Left colon (tissue), 2 donors: ENCODE data around the gene NME7. TPM values are rescaled to one million over a fixed set of nuclear protein-coding genes. Genes with fewer than 3 reads are reported as not detected.
A peak's percentile ranks its signal among the peaks of the same experiment; 100 is the strongest.
"Not testable (repeated sequence)": the region's sequence is repeated elsewhere in the genome, so short reads cannot be mapped to it uniquely, and the experiment has no call there.

Experiments used
- ATAC-seq: fragments of 200-7000 bp; cut with Tn5 transposase; one replicate; pipeline ENCODE4 v1.9.1; 2020; ENCODE audit warnings: mild to moderate bottlenecking, moderate library complexity
- DNase-seq, 2 donors: peaks; one replicate each; pipeline ENCODE4 v3.0.0-alpha.2; 2020
- intact Hi-C, 2 donors: fragments of 100-400 bp; cut with DNase I in 1 of 2; cut with micrococcal nuclease in 1 of 2; formaldehyde crosslinking; loops; one replicate each; pipeline versions ENCODE4 v1.11.2 to v1.14.0; 2022; cut with DNase I, micrococcal nuclease
- total RNA-seq, 2 donors: library from RNA; stranded (reverse); fragmentation: NEBNext Ultra II Directional; extraction: Animal tissue kit (Norgen Biotek cat#: 25700); gene quantifications; one replicate each; pipeline ENCODE4 v1.2.1, GENCODE V29; 2021
- donor health status: DM: no; HTN: no; CAD: no.
- donor health status: DM: yes; HTN: yes; CAD: no.

The NME7 gene
- total RNA-seq, 2 donors from 2014 or later = 3.5 to 5.5 TPM

- DNase-seq = no peak
- no peak for ATAC-seq
- intact Hi-C loops = no loop called here
These were observed 222.5 kb downstream of the NME7 start for GRCh38 chr1:169144941-169145626.

- intact Hi-C loops = no loop called here
- ATAC-seq = no peak
- no peak for DNase-seq
These were observed 223.6 kb downstream of the NME7 start for GRCh38 chr1:169143984-169144383.

- ATAC-seq = no peak
These were observed 224.3 kb downstream of the NME7 start for GRCh38 chr1:169143346-169143745.

GRCh38 chr1:169142129-169142528 lies 225.5 kb downstream of the NME7 start:
- DNase-seq (no peak), ATAC-seq (no peak)
- intact Hi-C loops = no loop called here

More at GRCh38 chr1:169143346-169143745, 224.3 kb downstream of the NME7 start:
- intact Hi-C loops = no loop called here
- DNase-seq = no peak

- intact Hi-C loops = no loop called here
- no peak for DNase-seq
- ATAC-seq = no peak
These were observed 226.2 kb downstream of the NME7 start for GRCh38 chr1:169141356-169141755.

GRCh38 chr1:169138866-169139670 lies 228.5 kb downstream of the NME7 start:
- ATAC-seq (no peak), DNase-seq (no peak)
- intact Hi-C loops = loop anchor here in 1 of 2 donors (10.0 kb wide), 1 partner anchor 534 kb away; no protein-coding TSS in a partner anchor

GRCh38 chr1:169137357-169137756 lies 230.2 kb downstream of the NME7 start:
- ATAC-seq (no peak), DNase-seq (no peak)
- intact Hi-C loops = loop anchor here in 1 of 2 donors (10.0 kb wide), 1 partner anchor 533 kb away; no protein-coding TSS in a partner anchor

GRCh38 chr1:169133801-169134502 lies 233.6 kb downstream of the NME7 start:
- DNase-seq (no peak), ATAC-seq (peak; percentile 32)
- intact Hi-C loops = loop anchor here in 1 of 2 donors (10.0 kb wide), 1 partner anchor 529 kb away; no protein-coding TSS in a partner anchor

- no peak for ATAC-seq
- no peak for DNase-seq
- intact Hi-C loops = loop anchor here in 1 of 2 donors (10.0 kb wide), 1 partner anchor 528 kb away; no protein-coding TSS in a partner anchor
These were observed 234.4 kb downstream of the NME7 start for GRCh38 chr1:169133228-169133576.

- intact Hi-C loops = loop anchor here in 1 of 2 donors (10.0 kb wide), 1 partner anchor 528 kb away; no protein-coding TSS in a partner anchor
- DNase-seq (no peak), ATAC-seq (peak; percentile 16)
These were observed 234.9 kb downstream of the NME7 start for GRCh38 chr1:169132512-169133227.

GRCh38 chr1:169130683-169131082 lies 236.9 kb downstream of the NME7 start:
- intact Hi-C loops = loop anchor here in 1 of 2 donors (10.0 kb wide), 1 partner anchor 526 kb away; no protein-coding TSS in a partner anchor
- no peak for ATAC-seq

GRCh38 chr1:169129109-169129784 lies 238.3 kb downstream of the NME7 start:
- ATAC-seq = no peak

More at GRCh38 chr1:169130683-169131082, 236.9 kb downstream of the NME7 start:
- DNase-seq = no peak

GRCh38 chr1:169128562-169128961 lies 239.0 kb downstream of the NME7 start:
- ATAC-seq (no peak), DNase-seq (no peak)
- intact Hi-C loops = no loop called here

More at GRCh38 chr1:169129109-169129784, 238.3 kb downstream of the NME7 start:
- intact Hi-C loops = no loop called here
- no peak for DNase-seq

GRCh38 chr1:169127305-169127704 lies 240.3 kb downstream of the NME7 start:
- intact Hi-C loops = no loop called here
- no peak for DNase-seq

GRCh38 chr1:169126335-169126734 lies 241.3 kb downstream of the NME7 start:
- DNase-seq (no peak), ATAC-seq (no peak)
- intact Hi-C loops = no loop called here

More at GRCh38 chr1:169127305-169127704, 240.3 kb downstream of the NME7 start:
- ATAC-seq = no peak

- ATAC-seq, intact Hi-C loops, DNase-seq: not testable (repeated sequence)
These were observed 242.0 kb downstream of the NME7 start for GRCh38 chr1:169125597-169125996.

- ATAC-seq (peak; percentile 47), DNase-seq (no peak)
- intact Hi-C loops = no loop called here
These were observed 243.1 kb downstream of the NME7 start for GRCh38 chr1:169124459-169124858.

- DNase-seq = no peak
- intact Hi-C loops = no loop called here
- ATAC-seq = no peak
These were observed 244.6 kb downstream of the NME7 start for GRCh38 chr1:169122976-169123375.
